HCT116 (cell line): ENCODE data around the gene SLC30A3. TPM values are rescaled to one million over a fixed set of nuclear protein-coding genes. Genes with fewer than 3 reads are reported as not detected.

Experiments
- ATAC-seq: fragments of 200-7000 bp; cut with Tn5 transposase; 2 replicates; pipeline ENCODE4 v1.9.1; 2020; ENCODE audit warnings: mild to moderate bottlenecking, moderate library complexity
- BruUV-seq: library from RNA; stranded (reverse); fragments of 400-500 nt; replicated peaks from 2 replicates; lab custom pipeline; 2021; lab: Mats Ljungman, UMichigan
- CTCF ChIA-PET: fragments of 300-600 bp; sonication (Branson Sonifier 250); formaldehyde crosslinking; loops from one replicate; lab custom pipeline; 2021; ENCODE audit warnings: antibody characterized with exemption; lab: Charles Lee
- POLR2A ChIA-PET: fragments of 300-600, 350-600 bp; sonication (Branson Sonifier 250); formaldehyde crosslinking; loops from one replicate; lab custom pipeline; 2021; ENCODE audit warnings: antibody characterized with exemption; lab: Charles Lee
- RAD21 ChIA-PET, 2 experiments: fragments of 300-600 bp; sonication (Branson Sonifier 250); formaldehyde crosslinking; loops; one replicate each; lab custom pipeline; 2023; ENCODE audit warnings: low total read pairs in 2 of 2; ENCODE audit not compliant: uncharacterized antibody in 2 of 2, unreplicated experiment in 2 of 2, low non-redundant PET in 1 of 2; lab: Charles Lee
- DNase-seq: peaks from one replicate; pipeline ENCODE4 v3.0.0-alpha.2; 2010; ENCODE audit warnings: low read depth, low spot score
- H2AFZ ChIP-seq: fragments of 200-600 bp; shearing (Covaris generic), sonication (generic); 2 replicates; pipeline ENCODE4 v1.6.1; 2017; ENCODE audit warnings: low read depth, mixed run types, mixed read lengths, antibody characterized with exemption, low read length; ENCODE audit not compliant: poor library complexity, severe bottlenecking
- H3K27ac ChIP-seq: 2 replicates; pipeline ENCODE4 v1.5.1; 2012; ENCODE audit warnings: low read depth, low read length
- H3K27me3 ChIP-seq: fragments of 200-600 bp; sonication (generic); 2 replicates; pipeline ENCODE4 v1.6.1; 2016; ENCODE audit warnings: mixed run types, low read length, mixed read lengths; ENCODE audit not compliant: insufficient read depth
- H3K36me3 ChIP-seq, 2 experiments: fragments of 200-500 bp in 1 of 2; fragments of 200-600 bp in 1 of 2; sonication (Bioruptor generic) in 1 of 2; sonication (generic) in 1 of 2; 2 replicates each; pipeline versions ENCODE4 v1.5.1 to v1.6.1; 2014 to 2016; ENCODE audit warnings: low read length in 2 of 2, inconsistent platforms in 1 of 2, mixed read lengths in 1 of 2, mixed run types in 1 of 2; ENCODE audit not compliant: insufficient read depth in 2 of 2, control insufficient read depth in 1 of 2
- H3K4me1 ChIP-seq, 2 experiments: fragments of 200-600 bp in 1 of 2; sonication (generic) in 1 of 2; 2 replicates each; pipeline versions ENCODE4 v1.5.1 to v1.6.1; 2012 to 2017; ENCODE audit warnings: low read length in 2 of 2, inconsistent platforms in 1 of 2, mild to moderate bottlenecking in 1 of 2, mixed read lengths in 1 of 2, mixed run types in 1 of 2, moderate library complexity in 1 of 2; ENCODE audit not compliant: insufficient read depth in 2 of 2, control insufficient read depth in 1 of 2
- H3K4me2 ChIP-seq: fragments of 200-600 bp; sonication (generic); 2 replicates; pipeline ENCODE4 v1.6.1; 2017; ENCODE audit warnings: mixed run types, low read length, mixed read lengths
- H3K4me3 ChIP-seq, 2 experiments: fragments of 200-600 bp in 1 of 2; sonication (generic) in 1 of 2; replicated peaks in 1 of 2; 2 replicates each; pipeline ENCODE4 v1.5.1; 2011 to 2016; ENCODE audit warnings: low read length in 2 of 2, control low read depth in 1 of 2, low read depth in 1 of 2, mild to moderate bottlenecking in 1 of 2, mixed read lengths in 1 of 2, mixed run types in 1 of 2
- H3K79me2 ChIP-seq: fragments of 200-600 bp; sonication (generic); 2 replicates; pipeline ENCODE4 v1.6.1; 2017; ENCODE audit warnings: mild to moderate bottlenecking, mixed run types, low read length, moderate library complexity, mixed read lengths; ENCODE audit not compliant: insufficient read depth
- H3K9ac ChIP-seq: fragments of 200-600 bp; sonication (generic); 2 replicates; pipeline ENCODE4 v1.6.1; 2016; ENCODE audit warnings: low read length, mixed read lengths
- H3K9me2 ChIP-seq: fragments of 200-600 bp; sonication (generic), shearing (Covaris generic); 2 replicates; pipeline ENCODE4 v1.6.1; 2017; ENCODE audit warnings: mixed run types, mild to moderate bottlenecking, moderate library complexity; ENCODE audit not compliant: insufficient read depth
- H3K9me3 ChIP-seq, 2 experiments: fragments of 200-500 bp in 1 of 2; fragments of 200-600 bp in 1 of 2; sonication (Bioruptor generic) in 1 of 2; sonication (generic) in 1 of 2; 2 replicates each; pipeline ENCODE4 v1.6.1; 2014 to 2017; ENCODE audit warnings: low read length in 2 of 2, mixed read lengths in 2 of 2, inconsistent platforms in 1 of 2, low read depth in 1 of 2, mild to moderate bottlenecking in 1 of 2, mixed run types in 1 of 2, moderate library complexity in 1 of 2; ENCODE audit not compliant: control insufficient read depth in 1 of 2, insufficient read depth in 1 of 2
- H4K20me1 ChIP-seq: fragments of 200-600 bp; sonication (generic), shearing (Covaris generic); 2 replicates; pipeline ENCODE4 v1.6.1; 2017; ENCODE audit warnings: mixed run types, mild to moderate bottlenecking, moderate library complexity; ENCODE audit not compliant: insufficient read depth
- CTCF ChIP-seq, 3 experiments: fragments of 200-600 bp in 1 of 3; sonication (generic) in 1 of 3; IDR thresholded peaks in 2 of 3; conservative IDR thresholded peaks in 1 of 3; 2 replicates each; pipeline ENCODE4 v1.5.1; 2012 to 2017; ENCODE audit warnings: low read depth in 2 of 3, low read length in 2 of 3, antibody characterized with exemption in 1 of 3, borderline replicate concordance in 1 of 3, control low read depth in 1 of 3, mild to moderate bottlenecking in 1 of 3, mixed read lengths in 1 of 3, mixed run types in 1 of 3, moderate library complexity in 1 of 3; ENCODE audit not compliant: insufficient read depth in 1 of 3
- EGR1 ChIP-seq: IDR thresholded peaks from 2 replicates; pipeline ENCODE4 v1.6.1; 2012; ENCODE audit warnings: low read depth
- ELF1 ChIP-seq: IDR thresholded peaks from 2 replicates; pipeline ENCODE4 v1.6.1; 2012; ENCODE audit warnings: low read depth, borderline replicate concordance
- EZH2phosphoT487 ChIP-seq: fragments of 200-600 bp; IDR thresholded peaks from 2 replicates; pipeline ENCODE4 v1.6.1; 2018; ENCODE audit warnings: antibody characterized with exemption, borderline replicate concordance
- POLR2A ChIP-seq: IDR thresholded peaks from 2 replicates; pipeline ENCODE4 v1.7.0; 2011; ENCODE audit warnings: borderline replicate concordance; ENCODE audit not compliant: insufficient read depth, insufficient read length; ENCODE audit errors: extremely low read depth
- REST ChIP-seq: IDR thresholded peaks from 2 replicates; pipeline ENCODE4 v1.6.1; 2012; ENCODE audit warnings: low read depth
- SIN3A ChIP-seq: IDR thresholded peaks from 2 replicates; pipeline ENCODE4 v1.6.1; 2012; ENCODE audit warnings: low read depth
- SP1 ChIP-seq: IDR thresholded peaks from 2 replicates; pipeline ENCODE4 v1.6.1; 2012; ENCODE audit warnings: low read depth
- YY1 ChIP-seq: IDR thresholded peaks from 2 replicates; pipeline ENCODE4 v1.6.1; 2011; ENCODE audit warnings: low read length, low read depth, moderate library complexity, mild to moderate bottlenecking; ENCODE audit not compliant: insufficient replicate concordance; ENCODE audit errors: extremely low read depth
- ZFX ChIP-seq: fragments of 450-650 bp; IDR thresholded peaks from 2 replicates; pipeline ENCODE4 v1.6.1; 2017
- ZNF274 ChIP-seq: fragments of 200-500 bp; sonication (Bioruptor generic); IDR thresholded peaks from 2 replicates; pipeline ENCODE4 v1.6.1; 2014; ENCODE audit warnings: mild to moderate bottlenecking, low read depth, low read length, inconsistent platforms
- intact Hi-C: fragments of 100-400 bp; cut with micrococcal nuclease; formaldehyde crosslinking; loops from 2 replicates; pipeline ENCODE4 v1.10.0; 2022
- total RNA-seq: library from RNA; stranded (reverse); gene quantifications from one replicate; pipeline ENCODE4 v1.2.1, GENCODE V29; 2021; ENCODE audit not compliant: unreplicated experiment

The SLC30A3 gene
- total RNA-seq, 1 experiment from 2014 or later, result 20.5 TPM

GRCh38 chr2:27209621-27210401, 53.0 kb downstream of the SLC30A3 start (continued):
- no peak for TF ChIP-seq REST
- TF ChIP-seq EZH2phosphoT487, result no peak
- TF ChIP-seq ELF1, result no peak
- no peak for TF ChIP-seq SIN3A
- no peak for TF ChIP-seq EGR1
- TF ChIP-seq SP1, result no peak

GRCh38 chr2:27208486-27209050, 54.3 kb downstream of the SLC30A3 start:
- no peaks in the 10 kb centered on the region for H3K9me2 ChIP-seq
- peaks cover 23 to 44% of the 10 kb centered on the region in 2 experiments; a peak in 2 of 4 replicates for H3K36me3 ChIP-seq
- H3K9ac ChIP-seq, result no peak overlapping the region
- no peak for ATAC-seq
- peaks cover 30% of the 10 kb centered on the region for H3K79me2 ChIP-seq
- RAD21 ChIA-PET, result no interaction called here
- H4K20me1 ChIP-seq, result no peaks in the 10 kb centered on the region
- CTCF ChIA-PET, result no interaction called here
- no peak for DNase-seq
- H3K4me3 ChIP-seq, result no peak overlapping the region
- POLR2A ChIA-PET, result no interaction called here
- no peak overlapping the region for H2AFZ ChIP-seq
- intact Hi-C loops, result no loop called here
- H3K4me1 ChIP-seq, result peaks cover 3 to 10% of the 10 kb centered on the region in 2 experiments; a peak in 3 of 4 replicates
- H3K9me3 ChIP-seq, result no peaks in the 10 kb centered on the region
- H3K4me2 ChIP-seq, result no peak overlapping the region
- no peak overlapping the region for H3K27ac ChIP-seq
- TF ChIP-seq ZNF274 (no peak), CTCF (IDR thresholded peaks at IDR 0.05 in 2 of 3, conservative IDR thresholded peaks at IDR 0.05 in 1 of 3; ENCODE audit: borderline replicate concordance in 1 of 3, insufficient read depth in 1 of 3, low read depth in 2 of 3, low read length in 2 of 3) (no peak), ZFX (no peak), SIN3A (no peak), EZH2phosphoT487 (no peak), YY1 (no peak), POLR2A (no peak)
- no TSS peak for BruUV-seq
- no peaks in the 10 kb centered on the region for H3K27me3 ChIP-seq
